H1 (cell line): Measurements from ENCODE around the gene SPRYD3. TPM values are rescaled to one million over a fixed set of nuclear protein-coding genes. Genes with fewer than 3 reads are reported as not detected.

ENCODE experiments used
- CHD1 ChIP-seq: IDR thresholded peaks from 2 replicates; pipeline ENCODE4 v1.6.1; 2012; ENCODE audit warnings: low read depth, low read length, improper control_type of control experiment
- CTBP2 ChIP-seq: IDR thresholded peaks from 2 replicates; pipeline ENCODE4 v1.7.0; 2011; ENCODE audit warnings: borderline replicate concordance, mild to moderate bottlenecking, moderate library complexity, mixed read lengths, low read length; ENCODE audit not compliant: insufficient read depth, insufficient read length
- FOSL1 ChIP-seq: IDR thresholded peaks from 2 replicates; pipeline ENCODE4 v1.6.1; 2011; ENCODE audit warnings: mild to moderate bottlenecking, low read depth, low read length, moderate library complexity; ENCODE audit not compliant: insufficient read depth
- RFX5 ChIP-seq: IDR thresholded peaks from 2 replicates; pipeline ENCODE4 v1.6.1; 2011; ENCODE audit warnings: low read depth, low read length, improper control_type of control experiment, borderline replicate concordance
- SRF ChIP-seq: IDR thresholded peaks from 2 replicates; pipeline ENCODE4 v1.6.1; 2011; ENCODE audit warnings: mild to moderate bottlenecking, low read depth, low read length, moderate library complexity
- polyA plus RNA-seq, 7 experiments: library from polyadenylated mRNA; depleted of rRNA in 3 of 7; stranded (reverse) in 5 of 7; unstranded in 2 of 7; fragments of >200 nt in 5 of 7; fragments of 200-250 nt in 2 of 7; gene quantifications; 1 replicate in 5 of 7; 2 replicates in 1 of 7; 4 replicates in 1 of 7; pipeline versions ENCODE4 v1.2.1 to v1.2.3, GENCODE V29; 2011 to 2013; ENCODE audit warnings: missing spikeins in 2 of 7, mixed read lengths in 2 of 7
- total RNA-seq: library from RNA; stranded (reverse); fragmentation: NEBNext Ultra II Directional; extraction: Animal tissue kit (Norgen Biotek cat#: 25700); gene quantifications from 2 replicates; pipeline ENCODE4 v1.2.1, GENCODE V29; 2021

Gene SPRYD3
- total and polyA plus RNA-seq, 2 of the 8 experiments (the other 6 are each of a cell fraction or from before 2014, with no cell fraction given), result 6.8 to 8.0 TPM

DNA sequence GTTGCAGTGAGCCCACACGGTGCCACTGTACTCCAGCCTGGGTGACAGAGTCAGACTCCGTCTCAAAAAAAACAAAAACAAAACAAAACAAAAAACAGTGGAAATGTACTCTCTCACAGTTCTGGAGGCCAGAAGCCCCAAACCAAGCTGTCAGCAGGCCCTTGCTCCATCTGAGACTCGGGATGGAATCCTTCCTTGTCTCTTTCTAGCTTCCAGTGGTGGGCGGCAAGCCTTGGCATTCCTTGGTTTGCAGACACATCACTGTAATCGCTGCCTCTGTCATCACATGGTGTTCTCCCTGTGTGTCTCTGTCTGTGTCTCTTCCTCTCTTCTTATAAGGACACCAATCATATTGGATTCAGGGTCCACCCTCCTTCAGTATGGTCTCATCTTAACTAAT is 22.9 kb downstream of the SPRYD3 start (continued):
- TF ChIP-seq CTBP2, result no peak
- no peak for TF ChIP-seq FOSL1
- TF ChIP-seq RFX5, result no peak
- no peak for TF ChIP-seq SRF
- no peak for TF ChIP-seq CHD1
- TF ChIP-seq, all 59 proteins: peak for 0
